D341Med (cell line): Measurements from ENCODE around the gene LRRC55.

Experiments
- DNase-seq: peaks from one replicate; pipeline ENCODE4 v3.0.0; 2012; ENCODE audit warnings: low spot score

Gene LRRC55

GRCh38 chr11:57181678-57182305 lies at the start of gene LRRC55:
TSS of gene LRRC55 (plus strand) at chr11:57181953. CDS start at chr11:57182023, 70 bp downstream.
- DNase-seq = no peak

DNA sequence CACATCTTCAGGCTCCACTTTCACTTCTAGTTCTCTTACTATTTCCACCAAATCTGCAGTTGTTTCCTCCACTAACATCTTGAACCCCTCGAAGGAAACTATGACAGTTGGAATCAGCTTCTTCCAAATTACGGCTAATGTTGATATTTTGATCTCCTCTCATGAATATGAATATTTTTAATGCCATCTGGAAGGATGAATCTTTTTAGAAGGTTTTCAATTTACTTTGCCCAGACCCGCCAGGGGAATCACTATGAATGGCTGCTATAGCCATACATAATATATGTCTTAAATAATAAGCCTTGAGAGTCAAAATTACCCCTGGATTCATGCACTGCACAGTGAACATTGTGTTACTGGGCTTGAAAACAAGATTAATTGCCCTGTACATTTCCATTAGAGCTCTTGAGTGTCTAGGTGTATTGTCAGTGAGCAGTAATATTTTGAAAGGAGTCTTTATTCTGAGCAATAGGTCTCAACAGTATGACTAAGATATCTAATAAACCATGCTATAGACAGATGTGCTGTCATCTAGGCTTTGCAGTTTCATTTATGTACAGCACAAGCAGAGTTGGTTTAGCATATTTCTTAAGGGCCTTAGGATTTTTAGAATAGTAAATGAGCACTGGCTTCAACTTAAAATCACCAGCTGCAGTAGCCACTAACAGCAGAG lies 48.3 kb upstream of the LRRC55 start:
- no peak for DNase-seq

DNA sequence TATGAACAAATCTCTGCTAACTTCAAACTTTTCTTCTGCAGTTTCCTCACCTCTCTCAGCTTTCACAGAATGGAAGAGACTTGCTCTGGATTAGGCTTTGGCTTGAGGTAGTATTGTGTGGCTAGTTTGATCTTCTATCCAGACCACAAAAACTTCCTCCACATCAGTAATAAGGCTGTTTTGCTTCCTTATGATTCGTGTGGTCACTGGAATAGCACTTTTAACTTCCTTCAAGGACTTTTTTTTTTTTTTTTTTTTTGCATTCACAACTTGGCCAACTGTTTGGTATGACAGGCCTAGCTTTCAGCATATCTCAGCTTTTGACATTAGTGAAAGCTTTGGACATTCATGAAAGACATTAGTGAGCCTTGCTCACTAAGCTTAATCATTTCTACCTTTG lies 47.5 kb upstream of the LRRC55 start:
- DNase-seq = no peak

- DNase-seq = no peak
Measured at GRCh38 chr11:57135020-57135751, 46.6 kb upstream of the LRRC55 start.

DNA sequence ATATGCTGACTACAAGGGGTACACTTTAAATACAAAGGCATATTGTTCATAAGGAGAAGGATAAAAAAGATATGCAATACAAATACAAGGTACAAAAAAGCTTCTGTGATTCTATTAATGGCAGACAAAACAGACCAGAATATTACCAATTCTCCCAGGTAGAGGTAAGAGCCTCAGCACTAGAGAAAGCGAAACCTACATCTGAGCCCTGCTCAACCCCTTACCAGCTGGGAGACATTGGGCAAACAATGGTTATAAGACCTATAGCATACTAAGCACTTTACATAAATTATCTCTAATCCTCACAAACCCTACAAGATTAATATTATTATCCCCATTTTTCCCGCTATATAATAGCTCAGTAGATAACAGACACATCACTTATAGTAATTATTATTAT lies 41.2 kb upstream of the LRRC55 start:
- DNase-seq = no peak

DNA sequence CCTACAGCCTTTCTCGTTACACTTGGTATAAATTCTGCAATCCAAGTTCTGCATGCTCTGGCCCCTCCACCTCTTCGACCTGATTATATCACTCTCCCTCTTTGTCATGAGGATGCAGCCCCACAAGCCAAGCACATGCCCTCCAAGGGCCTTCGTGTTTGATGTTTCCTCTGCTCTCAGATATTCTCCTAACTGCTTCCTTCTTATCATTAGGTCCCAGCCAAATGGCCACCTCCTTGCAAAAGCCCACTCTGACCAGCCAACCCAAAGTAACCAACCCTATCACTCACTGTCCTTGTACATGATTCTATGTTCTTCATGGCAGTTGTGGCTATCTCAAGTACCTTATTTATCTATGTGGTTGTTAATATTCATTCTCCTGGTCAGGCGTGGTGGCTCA lies 38.3 kb upstream of the LRRC55 start:
- no peak for DNase-seq

DNA sequence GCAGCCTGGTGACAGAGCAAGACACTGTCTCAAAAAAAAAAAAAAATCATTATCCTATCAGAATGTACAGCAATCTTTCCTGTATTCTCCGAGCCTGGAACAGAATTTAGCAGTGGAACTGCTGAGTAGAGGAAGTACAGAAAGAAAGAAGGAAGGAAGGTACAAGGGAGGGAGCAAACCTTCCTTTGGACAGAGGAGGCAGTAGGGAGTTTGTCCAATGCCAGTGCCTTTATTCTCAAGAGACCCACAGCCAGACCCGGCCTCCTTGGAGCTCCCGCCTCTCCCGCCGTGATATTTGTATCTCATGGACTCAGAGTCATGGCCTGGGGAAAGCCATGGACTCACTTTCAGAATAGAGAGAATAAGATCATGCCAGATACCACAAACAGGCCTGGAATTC lies 37.7 kb upstream of the LRRC55 start:
- no peak for DNase-seq

DNA sequence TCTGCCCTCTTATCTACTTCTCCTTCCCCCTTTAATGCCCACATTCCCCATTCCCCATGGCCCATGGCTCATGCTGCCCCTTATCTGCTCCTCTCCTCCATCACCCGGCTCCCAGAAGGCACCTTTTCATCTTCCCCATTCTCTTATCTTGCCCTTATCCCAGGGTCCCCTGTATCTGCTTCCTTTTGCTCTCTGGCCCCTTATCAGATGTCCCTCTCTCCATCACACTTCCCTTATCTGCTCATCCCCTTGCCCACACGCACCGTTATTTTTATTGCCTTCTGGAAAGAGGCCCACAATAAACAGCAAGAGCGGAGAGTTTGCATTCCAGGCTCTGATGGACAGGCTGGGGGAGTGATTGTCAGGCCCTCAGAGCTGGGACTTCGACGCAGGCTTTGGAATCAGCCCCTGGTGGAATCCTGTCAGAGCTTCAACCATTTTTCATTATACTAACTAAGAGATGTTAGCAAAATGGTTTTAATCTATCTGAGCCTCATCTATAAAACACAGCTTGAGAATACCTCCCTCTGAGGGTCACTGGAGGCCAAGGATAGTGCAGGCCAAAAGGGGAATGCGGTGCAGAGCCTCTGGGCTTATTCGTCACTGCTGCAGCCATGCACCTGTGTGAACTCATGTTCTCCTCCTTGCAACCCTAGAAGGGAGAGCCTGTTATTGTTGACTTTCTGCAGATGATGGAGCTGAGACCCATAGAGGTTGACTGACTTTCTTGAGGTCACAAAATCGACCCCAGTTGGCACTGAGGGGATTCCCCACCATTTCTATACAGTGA lies 37.0 kb upstream of the LRRC55 start:
- DNase-seq = no peak

DNA sequence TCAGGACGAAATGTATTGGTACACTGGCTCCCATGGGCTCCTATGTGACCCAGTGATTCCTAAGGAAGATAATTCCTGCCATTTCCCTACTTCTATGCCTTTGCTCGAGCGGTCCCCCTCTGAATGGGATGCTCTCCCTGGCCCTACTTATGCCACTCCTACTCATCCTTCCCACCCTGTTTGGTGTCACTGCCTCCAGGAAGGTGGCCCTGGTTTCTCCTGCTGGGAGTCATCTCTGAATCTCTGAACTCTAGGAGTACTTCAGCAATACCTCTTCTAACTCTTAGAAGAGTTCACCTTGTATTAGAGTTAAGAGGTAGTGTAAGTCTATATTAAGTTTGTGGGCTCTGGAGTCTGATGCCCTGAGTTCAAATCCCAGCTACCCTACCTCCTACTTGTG lies 35.5 kb upstream of the LRRC55 start:
- DNase-seq = no peak

DNA sequence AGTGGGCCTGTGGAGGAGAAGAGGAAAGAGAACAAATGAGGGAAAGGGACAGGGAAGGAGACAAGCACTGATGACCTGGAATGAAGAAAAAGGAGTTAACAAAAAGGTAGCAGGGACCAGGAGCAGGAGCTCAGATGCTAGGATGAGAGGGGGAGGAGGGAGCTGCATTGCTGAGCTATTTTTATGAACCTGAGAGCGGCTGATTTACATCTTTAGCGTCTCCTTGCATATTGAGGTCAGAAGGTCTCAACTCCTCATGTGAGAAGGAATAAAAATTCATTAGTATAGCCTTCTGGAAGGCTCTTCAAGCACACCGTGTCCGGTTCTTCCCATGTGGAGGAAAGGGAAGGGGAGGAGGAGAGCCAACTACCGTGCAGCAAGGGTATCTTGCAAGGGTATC lies 33.1 kb upstream of the LRRC55 start:
- DNase-seq = no peak

- no peak for DNase-seq
Measured at GRCh38 chr11:57150454-57150917, 31.3 kb upstream of the LRRC55 start.

DNA sequence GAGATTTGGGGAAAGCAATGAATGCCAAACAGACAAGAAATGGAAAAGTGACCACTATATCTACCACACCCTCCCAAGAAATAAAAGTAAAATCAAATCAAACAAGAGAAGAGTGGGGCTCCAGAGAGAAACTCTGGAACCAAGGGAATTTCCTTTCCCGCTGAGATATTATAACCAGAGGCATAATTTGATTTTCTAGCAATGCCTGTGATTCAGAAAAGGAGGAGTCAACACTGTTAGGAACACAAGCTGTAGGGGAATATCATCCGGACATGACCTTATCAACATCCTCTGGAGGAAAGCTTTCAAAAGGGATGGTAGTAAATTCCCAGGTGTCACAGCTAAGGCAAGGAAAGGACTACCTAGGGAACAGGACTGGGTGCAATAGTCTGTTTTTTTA lies 29.6 kb upstream of the LRRC55 start:
- DNase-seq = no peak

GRCh38 chr11:57153448-57153847 lies 28.3 kb upstream of the LRRC55 start:
- no peak for DNase-seq

- no peak for DNase-seq
Measured at GRCh38 chr11:57154739-57155138, 27.0 kb upstream of the LRRC55 start.

- no peak for DNase-seq
Measured at GRCh38 chr11:57155400-57155799, 26.4 kb upstream of the LRRC55 start.

- no peak for DNase-seq
Measured at GRCh38 chr11:57155838-57156607, 25.7 kb upstream of the LRRC55 start.

- DNase-seq = no peak
Measured at GRCh38 chr11:57156928-57157327, 24.8 kb upstream of the LRRC55 start.

GRCh38 chr11:57157624-57158023 lies 24.1 kb upstream of the LRRC55 start:
- DNase-seq = no peak

GRCh38 chr11:57158180-57158579 lies 23.6 kb upstream of the LRRC55 start:
- no peak for DNase-seq

DNA sequence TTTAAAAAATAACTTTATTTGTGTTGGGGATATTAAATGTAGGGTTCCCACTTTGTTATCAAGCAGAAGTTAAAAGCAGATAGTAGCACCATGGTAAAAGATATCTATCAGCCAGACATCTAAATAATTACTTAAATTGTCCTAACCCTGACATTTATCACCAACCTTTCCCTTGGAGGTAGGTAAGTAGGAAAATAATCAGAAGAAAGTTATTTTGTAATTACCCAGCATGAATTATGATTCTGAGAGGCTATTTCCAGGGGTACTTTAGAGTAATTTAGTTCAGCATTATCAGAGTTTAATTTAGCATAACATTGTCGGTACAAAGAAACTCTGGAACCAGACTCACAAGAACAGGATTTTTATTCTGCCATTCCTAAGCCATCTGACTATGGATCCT lies 23.2 kb upstream of the LRRC55 start:
- no peak for DNase-seq

- no peak for DNase-seq
Measured at GRCh38 chr11:57160665-57161064, 21.1 kb upstream of the LRRC55 start.

DNA sequence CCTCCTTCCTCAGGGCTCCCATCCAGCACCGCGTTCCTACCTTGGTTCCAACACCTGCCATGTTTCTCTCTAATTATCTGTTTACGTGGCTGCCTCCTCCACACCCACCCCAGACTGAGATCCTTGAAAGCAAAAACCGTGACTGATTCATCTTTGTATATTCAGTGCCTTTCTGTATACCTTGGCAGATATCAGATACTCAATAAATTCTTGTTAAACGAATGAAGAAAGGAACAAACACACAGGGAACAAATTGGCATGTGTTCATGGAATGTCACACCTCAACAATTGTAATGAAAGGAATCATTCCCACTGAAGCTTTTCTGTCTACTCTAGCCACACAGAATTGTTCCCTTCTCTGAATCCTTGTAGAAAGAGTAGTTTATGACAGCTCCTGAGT lies 20.4 kb upstream of the LRRC55 start:
- no peak for DNase-seq
